Effector memory CD8-positive, alpha-beta T cell (primary cell): ENCODE results near the gene COA8.

ENCODE experiments used
- ATAC-seq: fragments of 150-1000 bp; cut with Tn5 transposase; replicated peaks from 2 replicates; pipeline ENCODE4 v1.10.0; 2021; ENCODE audit warnings: mild to moderate bottlenecking, moderate library complexity
- DNase-seq, 3 experiments: peaks; one replicate each; pipeline ENCODE4 v3.0.0; 2021
- H3K27ac Mint-ChIP-seq, 2 donors: one replicate each; pipeline ENCODE4 v1.8.0; 2022; ENCODE audit warnings: mild to moderate bottlenecking in 2 of 2, mixed read lengths in 2 of 2, moderate library complexity in 2 of 2
- H3K27me3 Mint-ChIP-seq, 2 donors: one replicate each; pipeline ENCODE4 v1.8.0; 2022; ENCODE audit warnings: mixed read lengths in 2 of 2
- H3K36me3 Mint-ChIP-seq: one replicate; pipeline ENCODE4 v1.8.0; 2022; ENCODE audit warnings: mild to moderate bottlenecking, moderate library complexity, mixed read lengths; ENCODE audit not compliant: insufficient read depth
- H3K4me1 Mint-ChIP-seq, 2 donors: one replicate each; pipeline ENCODE4 v1.8.0; 2022; ENCODE audit warnings: low read depth in 2 of 2, mixed read lengths in 2 of 2
- H3K4me3 Mint-ChIP-seq, 2 donors: one replicate each; pipeline ENCODE4 v1.8.0; 2022; ENCODE audit warnings: mild to moderate bottlenecking in 2 of 2, mixed read lengths in 2 of 2, moderate library complexity in 2 of 2
- H3K9me3 Mint-ChIP-seq, 2 donors: one replicate each; pipeline ENCODE4 v1.8.0; 2022; ENCODE audit warnings: mixed read lengths in 2 of 2

The COA8 gene

GRCh38 chr14:103574707-103575285 lies 12.0 kb downstream of the COA8 start:
- Mint-ChIP-seq H3K27me3 (no peaks in the 10 kb centered on the region), H3K9me3 (no peaks in the 10 kb centered on the region), H3K4me1 (no peaks in the 10 kb centered on the region), H3K27ac (no peak overlapping the region), H3K4me3 (no peak overlapping the region), H3K36me3 (peaks cover 72% of the 10 kb centered on the region)
- DNase-seq (no peak), ATAC-seq (no peak)

- Mint-ChIP-seq H3K36me3 (peaks cover 68% of the 10 kb centered on the region), H3K27me3 (no peaks in the 10 kb centered on the region), H3K4me3 (no peak overlapping the region), H3K9me3 (no peaks in the 10 kb centered on the region), H3K4me1 (no peaks in the 10 kb centered on the region), H3K27ac (no peak overlapping the region)
- ATAC-seq (no peak), DNase-seq (no peak)
Observed at GRCh38 chr14:103576371-103577024, 13.7 kb downstream of the COA8 start.

DNA sequence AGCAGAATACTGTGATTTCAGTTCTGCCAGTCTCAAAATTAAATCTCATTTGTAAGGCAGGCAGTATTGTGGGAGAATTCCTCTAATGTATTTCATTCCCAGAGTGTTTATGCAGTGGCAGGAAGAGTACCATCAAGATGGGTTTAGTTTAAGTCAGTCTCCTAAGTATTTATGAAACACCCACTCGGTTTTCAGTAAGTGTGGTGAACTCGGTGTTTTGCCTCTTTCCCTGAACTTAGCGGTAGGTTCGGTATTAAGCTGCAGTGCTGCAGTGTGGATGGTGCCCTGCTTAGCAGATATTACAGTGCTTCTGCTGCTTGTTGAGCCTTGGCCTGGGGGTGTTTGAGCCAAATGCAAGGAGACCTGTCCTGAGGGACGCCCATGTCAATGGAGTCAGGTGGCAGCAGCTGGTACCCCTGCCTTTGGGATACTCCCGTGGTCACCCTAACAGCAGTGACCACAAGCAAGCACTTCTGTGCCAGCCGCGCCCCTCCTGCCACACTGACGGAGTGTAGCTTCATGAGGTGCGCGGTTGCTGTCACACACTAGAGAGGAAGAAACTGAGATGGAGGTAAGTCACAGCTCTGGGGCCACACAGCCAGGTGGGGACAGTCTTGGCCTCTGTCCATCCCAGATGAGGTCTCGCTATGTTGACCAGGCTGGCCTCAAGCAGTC lies 15.8 kb downstream of the COA8 start:
- no peak overlapping the region for H3K4me3 Mint-ChIP-seq
- no peaks in the 10 kb centered on the region for H3K27me3 Mint-ChIP-seq
- no peak overlapping the region for H3K27ac Mint-ChIP-seq
- DNase-seq (no peak), ATAC-seq (no peak)
- H3K4me1 Mint-ChIP-seq: no peaks in the 10 kb centered on the region
- H3K9me3 Mint-ChIP-seq: no peaks in the 10 kb centered on the region
- H3K36me3 Mint-ChIP-seq: peaks cover 49% of the 10 kb centered on the region

GRCh38 chr14:103581206-103581605 lies 18.4 kb downstream of the COA8 start:
- no peaks in the 10 kb centered on the region for H3K27me3 Mint-ChIP-seq
- H3K36me3 Mint-ChIP-seq: peaks cover 38% of the 10 kb centered on the region
- DNase-seq (no peak), ATAC-seq (no peak)
- H3K4me1 Mint-ChIP-seq: peaks cover 0 to 3% of the 10 kb centered on the region in 2 donors
- H3K9me3 Mint-ChIP-seq: no peaks in the 10 kb centered on the region
- H3K27ac Mint-ChIP-seq: no peak overlapping the region
- no peak overlapping the region for H3K4me3 Mint-ChIP-seq

DNA sequence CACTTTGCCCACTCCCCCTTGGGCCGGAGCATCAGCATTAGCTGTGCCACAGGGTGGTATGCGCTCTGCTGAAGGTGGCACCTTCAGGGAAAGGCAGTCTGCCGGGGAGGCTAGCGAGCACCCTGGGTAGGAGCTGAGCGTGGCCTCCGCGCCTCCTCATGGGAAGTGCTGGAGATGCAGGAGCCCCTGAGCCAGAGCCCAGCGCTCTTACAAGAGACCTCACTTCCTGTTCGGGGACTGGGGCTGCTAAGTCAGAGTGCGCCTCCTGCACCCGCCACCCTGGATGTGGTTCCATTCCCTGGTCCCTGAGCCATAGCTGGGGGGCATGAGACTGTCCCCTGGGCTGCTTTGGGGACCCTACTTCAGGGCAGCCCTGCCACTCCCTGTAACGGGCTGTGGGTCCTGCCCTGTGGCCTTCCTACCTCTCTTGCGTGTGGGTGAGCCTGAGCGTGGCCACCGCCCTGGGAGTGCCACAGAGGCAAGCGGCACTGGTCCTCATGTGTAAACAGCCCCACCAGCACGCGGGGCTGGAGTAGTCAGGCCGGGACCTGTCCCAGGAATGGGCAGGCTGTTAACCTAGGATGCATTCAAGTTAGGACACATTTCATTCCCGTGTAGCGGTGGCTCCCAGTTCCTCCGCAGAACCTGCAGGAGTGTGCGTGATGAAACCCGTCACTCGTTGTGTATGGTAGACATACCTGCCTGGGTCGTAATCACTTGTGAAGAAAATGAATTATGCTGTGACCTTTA lies 19.4 kb downstream of the COA8 start:
- Mint-ChIP-seq H3K27ac (no peak overlapping the region), H3K4me1 (peaks cover 0 to 3% of the 10 kb centered on the region in 2 donors), H3K36me3 (peaks cover 35% of the 10 kb centered on the region), H3K27me3 (no peaks in the 10 kb centered on the region), H3K4me3 (no peak overlapping the region), H3K9me3 (no peaks in the 10 kb centered on the region)
- DNase-seq (no peak), ATAC-seq (no peak)

DNA sequence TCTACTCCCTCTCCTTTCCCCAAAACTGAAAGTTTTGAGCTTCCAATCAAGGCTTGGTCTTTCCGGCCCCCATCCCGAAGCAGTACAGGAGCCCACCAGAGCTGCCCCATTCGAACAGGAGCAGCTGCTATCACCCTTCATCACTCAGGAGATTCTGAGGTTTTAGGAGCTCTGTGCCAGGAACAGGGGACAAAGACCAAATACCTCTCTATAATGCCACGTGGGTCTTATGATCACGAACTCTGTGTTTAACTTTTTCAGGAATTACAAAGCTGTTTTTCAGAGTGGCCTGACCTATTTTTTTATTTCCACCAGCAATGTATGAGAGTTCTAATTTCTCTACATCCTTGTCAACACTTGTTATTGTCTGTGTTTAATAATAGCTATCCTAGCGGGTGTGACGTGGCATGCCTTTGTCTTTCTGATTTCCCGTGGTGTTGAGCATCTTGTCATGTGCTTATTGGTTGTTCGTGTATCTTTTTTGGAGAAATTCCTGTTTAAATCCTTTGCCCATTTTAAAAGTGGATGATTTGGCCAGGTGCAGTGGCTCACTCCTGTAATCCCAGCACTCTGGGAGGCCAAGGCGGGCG lies 21.7 kb downstream of the COA8 start:
- DNase-seq: no peak
- H3K27me3 Mint-ChIP-seq: no peaks in the 10 kb centered on the region
- H3K36me3 Mint-ChIP-seq: peaks cover 29% of the 10 kb centered on the region
- H3K27ac Mint-ChIP-seq: no peak overlapping the region
- ATAC-seq: no peak
- H3K4me1 Mint-ChIP-seq: peaks cover 0 to 3% of the 10 kb centered on the region in 2 donors
- no peaks in the 10 kb centered on the region for H3K9me3 Mint-ChIP-seq
- no peak overlapping the region for H3K4me3 Mint-ChIP-seq

DNA sequence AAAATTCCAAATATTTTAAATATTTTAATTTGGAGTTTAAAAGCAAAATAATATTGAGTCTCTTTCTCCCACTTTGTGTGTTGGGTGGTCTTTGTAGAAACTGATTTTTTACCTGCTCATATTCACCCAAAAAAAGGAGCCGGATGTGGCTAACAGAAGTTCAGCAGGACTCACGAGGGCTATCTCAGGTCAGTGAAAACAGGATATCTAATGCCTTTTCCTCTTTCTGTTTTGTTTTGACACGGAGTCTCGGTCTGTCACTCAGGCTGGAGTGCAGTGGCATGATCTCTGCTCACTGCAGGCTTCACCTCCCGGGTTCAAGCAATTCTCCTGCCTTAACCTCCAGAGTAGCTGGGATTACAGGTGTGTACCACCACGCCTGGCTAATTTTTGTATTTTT lies 30.8 kb downstream of the COA8 start:
- no peak for ATAC-seq
- peaks cover 25% of the 10 kb centered on the region for H3K36me3 Mint-ChIP-seq
- peak overlapping the region in 1 of 2 donors; percentile 76 for H3K4me3 Mint-ChIP-seq
- peak overlapping the region in 1 of 2 donors; percentile 71 for H3K27ac Mint-ChIP-seq
- H3K4me1 Mint-ChIP-seq: peaks cover 0 to 4% of the 10 kb centered on the region in 2 donors
- no peaks in the 10 kb centered on the region for H3K27me3 Mint-ChIP-seq
- DNase-seq: no peak
- no peaks in the 10 kb centered on the region for H3K9me3 Mint-ChIP-seq

DNA sequence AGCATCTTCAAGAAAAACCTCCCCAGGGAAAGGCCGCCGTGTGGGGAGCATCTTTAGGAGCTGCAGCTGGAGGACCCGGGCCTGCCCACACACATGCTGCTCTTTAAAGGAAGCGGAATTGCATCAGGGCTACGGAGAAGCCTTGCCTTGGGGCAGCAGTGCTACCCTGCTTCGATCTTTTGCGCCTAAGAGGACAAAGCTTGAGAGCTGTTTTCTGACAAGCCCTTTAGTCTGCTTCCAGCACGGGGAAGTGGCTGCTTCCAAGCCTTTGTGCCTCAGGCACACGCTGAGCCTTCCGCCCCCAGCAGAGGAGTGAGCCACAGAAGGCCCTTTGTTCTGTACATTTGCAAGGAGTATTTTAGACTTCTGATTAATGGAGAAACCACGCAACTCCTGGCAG lies 31.5 kb downstream of the COA8 start:
- Mint-ChIP-seq H3K36me3 (peaks cover 18% of the 10 kb centered on the region), H3K9me3 (no peaks in the 10 kb centered on the region), H3K27ac (no peak overlapping the region), H3K27me3 (no peaks in the 10 kb centered on the region), H3K4me1 (peaks cover 0 to 4% of the 10 kb centered on the region in 2 donors), H3K4me3 (peak overlapping the region in 1 of 2 donors; percentile 76)
- no peak for DNase-seq
- ATAC-seq: no peak

GRCh38 chr14:103597623-103598377 lies 35.0 kb downstream of the COA8 start:
- peaks cover 0 to 4% of the 10 kb centered on the region in 2 donors for H3K4me1 Mint-ChIP-seq
- DNase-seq: no peak
- no peaks in the 10 kb centered on the region for H3K9me3 Mint-ChIP-seq
- H3K27ac Mint-ChIP-seq: no peak overlapping the region
- no peak overlapping the region for H3K4me3 Mint-ChIP-seq
- no peak for ATAC-seq
- H3K36me3 Mint-ChIP-seq: peaks cover 4% of the 10 kb centered on the region
- no peaks in the 10 kb centered on the region for H3K27me3 Mint-ChIP-seq

DNA sequence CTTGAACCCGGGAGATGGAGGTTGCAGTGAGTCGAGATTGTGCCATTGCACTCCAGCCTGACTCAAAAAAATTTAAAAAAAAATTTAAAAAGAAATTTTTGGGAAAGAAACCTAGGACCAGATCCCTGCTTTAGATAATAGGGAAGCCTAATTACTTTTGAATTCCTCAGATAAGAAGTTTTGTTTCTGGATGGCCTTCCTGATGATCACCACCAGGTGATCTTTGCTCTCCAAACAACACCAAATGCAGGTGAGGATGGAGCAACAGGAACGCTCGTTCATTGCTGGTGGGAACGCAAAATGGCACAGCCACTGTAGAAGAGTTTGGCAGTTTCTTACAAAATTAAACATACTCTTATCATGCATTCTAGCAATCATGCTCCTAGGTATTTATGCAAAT lies 37.7 kb downstream of the COA8 start:
- no peak for DNase-seq
- H3K27ac Mint-ChIP-seq: no peak overlapping the region
- peaks cover 4% of the 10 kb centered on the region for H3K36me3 Mint-ChIP-seq
- H3K4me3 Mint-ChIP-seq: no peak overlapping the region
- no peaks in the 10 kb centered on the region for H3K27me3 Mint-ChIP-seq
- H3K4me1 Mint-ChIP-seq: no peaks in the 10 kb centered on the region
- no peak for ATAC-seq
- H3K9me3 Mint-ChIP-seq: no peaks in the 10 kb centered on the region

GRCh38 chr14:103604620-103605019 lies 41.9 kb downstream of the COA8 start:
- DNase-seq: no peak
- no peak overlapping the region for H3K4me3 Mint-ChIP-seq
- H3K4me1 Mint-ChIP-seq: peaks cover 18% of the 10 kb centered on the region in 2 donors
- H3K9me3 Mint-ChIP-seq: no peaks in the 10 kb centered on the region
- H3K27ac Mint-ChIP-seq: peak overlapping the region in 1 of 2 donors; percentile 71
- peaks cover 6% of the 10 kb centered on the region for H3K36me3 Mint-ChIP-seq
- no peak for ATAC-seq
- H3K27me3 Mint-ChIP-seq: no peaks in the 10 kb centered on the region

DNA sequence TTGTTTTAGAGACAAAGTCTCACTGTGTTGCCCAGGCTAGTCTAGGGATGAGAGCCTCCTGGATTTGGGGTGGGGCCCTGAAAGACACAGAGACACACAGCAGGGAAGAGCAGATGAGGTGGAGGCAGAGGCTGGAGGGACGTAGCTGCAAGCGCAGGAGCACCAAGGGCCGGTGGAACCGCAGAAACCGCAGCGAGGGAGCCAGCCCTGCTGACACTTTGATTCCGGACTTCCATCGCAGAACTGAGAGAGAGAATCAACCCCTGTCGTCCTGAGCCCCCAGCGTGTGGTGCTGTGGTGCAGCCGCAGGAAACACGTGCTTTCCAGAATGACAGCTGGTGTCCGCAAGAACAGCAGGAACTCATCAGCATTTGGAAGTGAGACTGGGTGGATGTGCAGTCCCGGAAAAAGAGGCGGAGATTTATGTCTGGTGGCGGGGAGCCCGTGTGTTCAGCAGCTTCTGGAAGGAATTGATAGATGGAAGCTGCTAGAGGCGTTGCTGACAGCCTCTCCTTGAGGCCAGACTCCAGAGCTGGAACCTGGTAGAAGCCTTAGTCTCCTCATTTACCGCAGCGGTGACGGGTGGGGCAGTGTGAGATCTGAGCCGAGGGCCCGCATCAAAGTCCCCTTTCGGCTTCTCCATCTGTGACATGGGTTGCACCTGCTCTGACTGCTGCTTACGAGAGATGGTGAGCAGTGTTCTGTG lies 44.4 kb downstream of the COA8 start:
- H3K27me3 Mint-ChIP-seq: peaks cover 7 to 9% of the 10 kb centered on the region in 2 donors

More for the DNA sequence above, 44.4 kb downstream of the COA8 start:
- peaks cover 5 to 9% of the 10 kb centered on the region in 2 donors for H3K9me3 Mint-ChIP-seq
- DNase-seq (peak; percentile 42 to 50 (median 46)), ATAC-seq (peak; percentile 87)
- peak overlapping the region; percentile 74 to 85 for H3K4me3 Mint-ChIP-seq
- H3K27ac Mint-ChIP-seq: peak overlapping the region in 1 of 2 donors; percentile 47
- peaks cover 6% of the 10 kb centered on the region for H3K36me3 Mint-ChIP-seq
- peaks cover 18% of the 10 kb centered on the region in 2 donors for H3K4me1 Mint-ChIP-seq
